LNCAP (cell line): ENCODE results near the gene ORC1.

Experiments used
- TF ChIP-seq, protein P1 (sequence below): fragments of 450-650 bp; IDR thresholded peaks from 2 replicates; pipeline ENCODE4 v1.5.1; 2017; ENCODE audit warnings: mild to moderate bottlenecking

ORC1 gene

DNA sequence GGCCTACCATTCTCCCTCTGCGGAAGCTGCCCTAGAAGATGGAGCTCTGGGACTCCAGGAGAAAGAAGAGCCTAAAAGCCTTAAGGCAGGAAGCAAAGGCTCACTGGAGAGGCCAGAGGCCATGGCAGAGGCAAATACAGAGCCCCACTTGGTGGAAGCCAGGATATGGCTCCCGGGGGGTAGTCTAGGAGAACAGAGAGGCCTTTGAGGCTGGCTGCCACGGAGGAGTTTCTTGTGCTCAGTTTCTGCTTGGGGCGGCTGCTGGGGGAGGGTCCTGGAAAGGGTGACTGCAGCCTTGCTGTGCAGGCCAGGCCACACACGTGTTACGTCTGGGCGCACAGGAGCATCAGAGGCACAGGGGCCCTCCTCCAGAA, 43.6 kb downstream of the ORC1 start:
- TF ChIP-seq, protein P1, sequence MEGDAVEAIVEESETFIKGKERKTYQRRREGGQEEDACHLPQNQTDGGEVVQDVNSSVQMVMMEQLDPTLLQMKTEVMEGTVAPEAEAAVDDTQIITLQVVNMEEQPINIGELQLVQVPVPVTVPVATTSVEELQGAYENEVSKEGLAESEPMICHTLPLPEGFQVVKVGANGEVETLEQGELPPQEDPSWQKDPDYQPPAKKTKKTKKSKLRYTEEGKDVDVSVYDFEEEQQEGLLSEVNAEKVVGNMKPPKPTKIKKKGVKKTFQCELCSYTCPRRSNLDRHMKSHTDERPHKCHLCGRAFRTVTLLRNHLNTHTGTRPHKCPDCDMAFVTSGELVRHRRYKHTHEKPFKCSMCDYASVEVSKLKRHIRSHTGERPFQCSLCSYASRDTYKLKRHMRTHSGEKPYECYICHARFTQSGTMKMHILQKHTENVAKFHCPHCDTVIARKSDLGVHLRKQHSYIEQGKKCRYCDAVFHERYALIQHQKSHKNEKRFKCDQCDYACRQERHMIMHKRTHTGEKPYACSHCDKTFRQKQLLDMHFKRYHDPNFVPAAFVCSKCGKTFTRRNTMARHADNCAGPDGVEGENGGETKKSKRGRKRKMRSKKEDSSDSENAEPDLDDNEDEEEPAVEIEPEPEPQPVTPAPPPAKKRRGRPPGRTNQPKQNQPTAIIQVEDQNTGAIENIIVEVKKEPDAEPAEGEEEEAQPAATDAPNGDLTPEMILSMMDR = no peak

DNA sequence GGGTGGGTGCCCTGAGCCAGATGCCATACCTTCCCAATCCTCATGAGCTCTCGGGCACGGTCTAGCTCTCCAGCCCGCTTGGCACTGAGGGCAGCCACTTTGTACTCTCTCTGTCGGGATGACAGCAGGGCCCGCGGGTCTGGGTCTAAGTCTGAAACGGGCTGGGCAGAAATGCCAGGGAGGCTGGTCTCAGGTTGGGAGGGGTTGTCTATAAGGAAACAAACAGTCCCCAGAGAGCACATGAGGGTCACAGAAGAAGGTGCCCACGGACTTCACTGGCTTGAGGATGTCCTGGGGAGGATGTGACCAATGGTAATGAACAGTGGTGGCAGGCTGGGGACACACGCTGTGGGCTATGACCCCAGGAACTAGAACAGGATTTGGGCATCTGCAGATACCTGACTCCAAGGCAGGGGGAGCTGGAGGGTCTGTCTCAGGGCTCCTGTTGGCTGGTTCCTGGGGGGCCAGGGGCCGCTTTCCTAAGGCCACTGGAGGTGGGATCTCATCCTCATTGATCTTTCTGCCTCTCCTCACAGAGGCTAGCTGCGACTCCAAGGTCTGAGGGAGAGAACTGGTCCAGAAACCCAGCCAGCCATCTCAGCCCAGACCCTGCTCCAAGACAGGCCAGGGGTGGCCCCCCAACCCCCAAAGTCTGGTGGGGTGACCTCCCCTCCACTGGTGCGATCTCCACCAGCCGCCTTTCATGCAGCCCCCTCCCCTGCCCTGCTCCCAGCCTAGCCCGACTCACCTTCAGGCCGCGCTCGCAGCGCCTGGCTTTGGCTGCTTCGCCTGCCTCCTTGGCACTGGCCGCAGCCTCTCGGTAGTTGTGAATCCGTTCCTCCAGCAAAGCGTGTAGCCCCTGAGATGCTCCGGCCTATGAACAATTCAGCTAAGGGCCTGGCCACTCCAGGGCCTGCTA, 44.3 kb downstream of the ORC1 start:
- TF ChIP-seq, protein P1 = no peak

DNA sequence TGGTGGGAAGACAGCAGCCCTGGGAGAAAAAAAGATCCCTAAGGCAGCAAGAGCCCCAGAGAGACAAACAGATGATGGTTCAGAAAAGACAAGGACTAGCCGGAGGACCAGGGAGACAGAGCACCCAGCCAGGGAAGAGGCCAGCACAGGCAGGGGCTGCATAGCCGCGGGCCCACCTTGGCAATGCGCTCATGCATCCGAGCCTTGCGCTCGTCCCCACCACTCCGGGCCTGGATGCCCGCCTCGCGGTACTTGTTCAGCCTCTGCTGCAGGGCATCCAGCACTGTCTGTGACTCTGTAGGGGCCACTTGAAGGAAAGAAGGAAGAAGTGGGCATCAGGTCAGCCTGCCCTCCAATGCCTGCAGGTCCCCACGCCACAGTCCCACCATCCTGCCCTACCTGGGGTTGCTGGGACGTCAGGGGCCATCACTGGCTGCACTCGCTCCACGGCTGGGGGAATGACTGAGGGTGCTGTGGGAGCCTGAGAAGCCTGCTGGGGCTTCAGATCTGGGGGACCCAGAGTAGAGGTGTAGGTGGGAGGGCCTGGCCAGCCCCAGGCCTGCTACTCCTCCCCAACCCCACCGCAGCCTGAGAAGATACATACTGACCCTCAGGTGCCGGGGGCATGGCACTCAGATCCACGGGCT, 45.2 kb downstream of the ORC1 start:
- TF ChIP-seq, protein P1 = no peak

DNA sequence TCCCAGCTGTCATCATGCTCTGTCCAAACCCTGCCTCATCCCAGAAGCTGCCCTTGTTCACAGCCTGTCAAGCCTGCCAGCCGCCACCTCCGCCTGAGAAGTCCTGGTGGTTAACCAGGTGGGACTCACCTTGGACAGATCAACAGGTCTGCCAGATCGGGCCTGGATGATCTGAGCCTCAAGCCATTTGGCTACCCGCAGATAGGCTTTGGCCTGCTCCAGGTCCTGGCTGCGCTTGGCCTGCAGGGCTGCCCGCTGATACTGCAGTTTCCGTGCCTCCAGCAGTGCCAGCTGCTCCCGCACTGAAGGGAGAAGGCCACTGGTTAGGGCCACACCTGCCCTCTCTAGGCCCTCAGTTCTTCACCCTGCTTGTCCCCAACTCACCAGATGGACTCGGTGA, 46.8 kb downstream of the ORC1 start:
- TF ChIP-seq, protein P1 = no peak

DNA sequence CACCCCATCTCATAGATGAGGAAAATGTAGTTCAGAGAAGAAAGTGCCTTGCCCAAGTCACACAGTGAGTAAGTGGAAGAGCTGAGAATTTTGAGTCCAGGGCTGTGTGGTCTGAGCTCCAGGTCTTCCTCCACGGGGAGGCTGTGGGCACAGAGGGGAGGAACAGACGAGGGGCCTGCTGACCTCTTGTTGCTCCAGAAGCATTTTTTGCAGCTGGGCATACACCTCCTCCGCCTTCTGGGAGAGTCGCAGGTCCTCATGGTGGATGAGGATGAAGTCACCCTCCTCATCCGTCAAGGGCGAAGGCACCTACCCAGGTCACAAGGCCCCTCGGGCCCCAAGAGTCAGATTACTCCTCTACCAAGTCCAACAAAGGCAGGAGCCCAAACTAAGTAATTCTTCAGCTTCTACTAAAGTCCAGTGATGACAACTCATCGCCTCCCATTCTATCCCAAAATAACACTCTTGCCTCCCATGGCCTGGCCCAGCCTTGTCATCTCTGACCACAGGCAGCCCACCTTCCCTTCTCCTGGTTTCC, 47.3 kb downstream of the ORC1 start:
- TF ChIP-seq, protein P1 = no peak

DNA sequence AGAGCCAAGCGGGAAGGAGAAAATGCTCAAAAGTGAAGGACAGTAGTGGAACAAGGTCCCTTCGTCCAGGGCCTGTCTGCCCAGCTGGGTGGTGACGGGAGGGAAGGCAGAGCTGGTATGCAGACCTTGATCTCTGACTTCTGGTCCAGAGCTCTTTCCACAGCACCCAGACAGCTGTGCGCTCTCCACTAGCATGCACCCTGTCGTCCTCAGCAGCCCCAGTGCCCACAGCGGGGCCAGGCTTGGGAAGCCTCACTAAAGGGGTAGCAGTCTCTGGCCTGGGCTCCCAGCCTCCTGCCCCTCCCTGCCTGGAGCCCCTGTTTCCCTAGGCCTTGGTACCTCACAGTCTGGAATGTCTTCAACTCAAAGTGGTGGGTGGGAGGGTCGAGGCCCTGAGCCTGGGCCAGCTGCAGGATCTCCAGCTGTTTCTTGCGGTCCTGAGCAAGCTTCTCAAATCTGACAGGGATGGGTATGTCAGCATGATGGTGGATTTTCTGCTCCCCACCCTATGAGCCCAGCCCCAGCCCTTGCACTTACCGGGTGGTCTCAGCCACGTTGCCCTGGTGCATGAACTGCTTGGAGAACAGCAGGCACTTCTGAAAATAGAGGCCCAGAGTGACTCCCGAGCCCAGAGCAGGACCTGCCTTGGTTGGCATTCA, 48.2 kb downstream of the ORC1 start:
- TF ChIP-seq, protein P1 = no peak

DNA sequence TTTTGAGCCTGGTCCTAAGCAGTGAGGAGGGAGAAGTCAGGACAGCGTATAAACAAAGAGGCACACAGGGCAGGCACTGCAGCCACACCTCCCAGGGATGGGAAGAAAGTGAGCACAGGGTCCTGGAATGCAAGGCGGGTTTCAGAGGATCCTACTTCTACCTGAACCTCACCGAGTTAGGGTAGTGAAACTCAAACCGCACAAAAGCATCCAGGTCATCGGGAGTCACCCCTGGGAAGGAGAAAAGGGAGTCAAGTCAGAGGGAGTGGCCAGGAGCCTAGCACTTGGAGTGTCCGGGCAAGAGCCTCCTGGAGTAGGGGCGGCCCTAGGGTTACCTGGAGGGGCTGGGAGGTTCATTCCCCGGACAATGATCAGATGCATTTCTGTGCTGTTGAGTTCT, 48.8 kb downstream of the ORC1 start:
- TF ChIP-seq, protein P1 = no peak
